Skin of body (tissue), 2 donors: ENCODE results near the gene MTCL1. TPM values are rescaled to one million over a fixed set of nuclear protein-coding genes. Genes with fewer than 3 reads are reported as not detected.

Source experiments
- DNase-seq: peaks from one replicate; lab custom pipeline; 2025; lab: John Stamatoyannopoulos, UW
- total RNA-seq: library from RNA; depleted of rRNA; stranded (reverse); fragments of >200 nt; gene quantifications from one replicate; pipeline ENCODE4 v1.2.3, GENCODE V29; 2014

The MTCL1 gene
- total RNA-seq, 1 donor from 2014 or later: 10.7 TPM

DNA sequence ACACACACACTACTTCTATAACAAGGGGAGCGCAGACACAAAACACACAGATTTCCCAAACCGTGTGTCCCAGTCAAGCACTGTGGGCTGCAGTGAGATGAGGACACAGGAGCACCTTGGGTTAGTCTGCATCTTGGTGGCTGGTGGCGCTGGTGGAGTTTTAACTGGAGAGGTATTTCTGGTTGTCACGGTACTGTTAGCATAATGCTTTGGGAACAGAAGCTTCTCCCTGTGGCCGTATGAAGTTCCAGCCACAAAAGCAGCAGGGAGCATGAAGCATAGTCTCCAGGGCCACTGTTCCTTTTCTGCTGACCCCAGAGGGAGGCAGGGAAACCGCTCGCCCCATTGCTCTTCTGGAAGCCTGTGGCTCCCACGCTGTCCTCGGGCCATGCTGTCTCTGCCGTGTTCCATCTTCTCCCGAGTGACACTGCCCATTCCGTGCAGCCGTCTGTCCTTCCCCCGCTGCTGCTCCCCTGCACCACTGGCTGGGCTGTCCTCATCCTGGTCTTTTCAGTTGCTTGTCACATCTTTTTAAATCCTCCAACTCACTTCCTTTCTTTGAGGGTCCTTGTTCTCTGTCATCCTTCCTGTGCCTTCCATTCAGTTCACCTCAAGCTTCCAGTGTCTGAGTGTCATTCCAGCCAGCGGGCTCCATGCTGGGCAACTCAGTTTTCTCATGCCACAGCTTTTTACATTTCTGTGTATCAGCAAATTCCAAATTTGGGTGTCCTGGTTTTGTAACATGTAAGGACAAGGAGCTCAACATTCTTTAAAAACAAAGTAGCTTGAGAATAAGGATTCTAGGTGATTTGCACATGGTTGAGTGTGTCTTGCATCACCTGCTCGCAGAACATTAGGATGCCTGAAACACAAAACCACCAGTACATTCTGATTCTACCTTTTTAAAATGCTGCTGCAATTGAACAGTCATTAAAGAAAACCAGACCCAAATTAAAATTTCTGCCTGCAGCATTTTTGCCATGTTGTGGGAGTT, 125.0 kb downstream of the MTCL1 start:
- DNase-seq: no peak

DNA sequence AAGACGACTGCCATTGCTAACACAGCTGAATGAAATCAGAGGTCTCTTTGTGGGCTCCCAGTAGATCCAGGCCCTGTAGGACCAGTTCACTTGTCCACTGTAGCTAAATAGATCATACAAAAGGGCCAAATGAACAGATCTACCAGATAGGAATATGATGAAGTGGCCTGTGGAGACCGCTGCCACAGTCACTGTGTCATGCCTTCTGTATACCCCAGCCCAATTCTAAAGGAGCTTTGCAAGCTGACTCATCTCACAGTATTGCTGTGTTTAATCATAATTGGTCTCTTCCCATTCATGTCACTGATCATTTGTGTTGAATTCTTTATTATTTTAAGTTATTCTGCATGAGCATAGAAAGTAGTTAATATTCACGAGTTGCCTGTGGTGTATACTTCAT, 125.8 kb downstream of the MTCL1 start:
- no peak for DNase-seq

DNA sequence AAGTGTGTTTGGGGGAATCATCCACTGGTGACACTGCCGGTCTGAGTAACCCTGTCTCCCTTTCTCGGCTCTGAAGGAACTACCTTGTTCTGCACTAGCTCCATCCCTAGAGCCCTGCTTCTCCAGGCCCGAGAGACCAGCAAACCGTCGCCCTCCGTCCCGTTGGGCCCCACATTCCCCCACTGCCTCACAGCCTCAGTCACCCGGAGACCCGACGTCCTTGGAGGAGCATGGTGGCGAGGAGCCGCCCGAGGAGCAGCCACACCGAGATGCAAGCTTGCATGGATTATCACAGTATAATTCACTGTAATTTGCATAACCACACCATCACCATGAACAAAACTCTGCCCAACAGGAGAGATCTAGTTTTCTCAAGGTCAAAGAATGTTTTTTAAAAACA, 126.2 kb downstream of the MTCL1 start:
- DNase-seq: no peak

DNA sequence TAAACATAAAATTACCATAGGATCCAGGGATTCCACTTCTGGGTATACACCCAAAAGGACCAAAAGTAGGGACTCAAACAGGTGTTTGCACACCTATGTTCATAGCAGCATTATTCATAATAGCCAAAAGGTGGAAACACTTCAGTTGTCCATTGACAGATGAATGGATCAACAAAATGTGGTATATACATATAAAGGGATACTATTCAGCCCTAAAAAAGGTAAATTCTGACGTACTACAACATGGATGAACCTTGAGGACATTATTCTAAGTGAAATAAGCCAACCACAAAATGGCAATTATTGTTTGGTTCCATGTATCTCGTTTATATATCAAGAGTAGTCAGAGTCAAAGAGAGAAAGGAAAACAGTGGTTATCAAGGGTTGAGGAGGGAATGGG, 128.1 kb downstream of the MTCL1 start:
- DNase-seq: no peak

DNA sequence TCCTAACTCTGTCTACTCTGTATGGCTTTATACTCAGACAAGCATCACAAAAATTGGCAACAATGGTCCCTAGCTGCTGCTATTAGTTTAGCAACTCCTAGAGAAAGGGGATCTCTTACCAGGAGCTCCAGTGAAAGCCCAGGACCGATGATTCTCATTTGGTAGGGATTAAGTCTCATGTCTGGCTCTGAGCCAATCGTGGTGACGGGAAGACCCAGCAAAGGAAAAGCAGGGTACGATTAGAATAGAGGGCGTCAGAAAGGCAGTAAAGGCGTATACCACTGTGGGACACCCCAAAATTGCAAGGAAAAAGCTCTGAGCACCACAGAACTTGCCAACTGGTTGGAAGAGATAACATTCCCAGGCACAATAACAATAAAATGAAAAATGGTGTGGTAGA, 129.5 kb downstream of the MTCL1 start:
- no peak for DNase-seq

DNA sequence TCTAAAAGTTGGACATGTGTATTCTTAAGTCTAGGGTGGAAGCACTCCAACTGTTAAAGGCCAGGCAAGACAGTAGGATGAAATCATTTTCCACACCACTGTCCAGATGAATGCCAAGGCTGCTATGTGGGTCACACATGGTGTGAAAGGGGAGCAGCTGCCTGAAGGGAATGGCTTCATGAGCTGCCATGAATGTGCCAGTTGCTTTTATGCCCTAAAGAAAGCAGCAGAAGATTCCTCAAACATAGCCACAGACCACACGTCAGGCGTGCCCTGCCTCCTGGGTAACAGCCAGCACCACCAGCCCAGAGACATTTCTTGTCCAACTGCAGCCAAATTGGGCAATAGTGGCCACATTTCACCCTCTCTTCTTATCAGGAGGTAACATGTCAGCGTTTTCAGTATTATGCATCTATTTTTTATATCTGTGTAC, 130.2 kb downstream of the MTCL1 start:
- DNase-seq: no peak

DNA sequence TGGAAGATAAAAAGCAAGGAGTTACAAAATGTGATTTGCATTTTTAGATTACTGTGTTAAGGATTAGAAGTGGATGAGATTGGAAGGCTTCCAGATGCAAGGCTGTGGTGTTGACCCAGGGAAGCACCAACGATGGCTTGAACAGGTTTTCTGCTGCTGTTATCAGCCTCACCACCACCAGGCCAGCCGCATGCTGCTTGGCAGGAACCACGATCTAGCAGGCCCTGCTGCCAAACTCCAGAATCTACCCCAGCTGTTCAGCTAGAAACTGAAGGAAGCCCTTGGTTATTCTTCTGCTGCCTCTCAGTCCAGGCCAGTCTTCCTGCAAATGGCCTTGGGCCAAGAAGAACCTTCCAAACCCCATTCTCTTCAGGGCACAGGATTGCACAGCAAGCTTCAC, 133.9 kb downstream of the MTCL1 start:
- no peak for DNase-seq

DNA sequence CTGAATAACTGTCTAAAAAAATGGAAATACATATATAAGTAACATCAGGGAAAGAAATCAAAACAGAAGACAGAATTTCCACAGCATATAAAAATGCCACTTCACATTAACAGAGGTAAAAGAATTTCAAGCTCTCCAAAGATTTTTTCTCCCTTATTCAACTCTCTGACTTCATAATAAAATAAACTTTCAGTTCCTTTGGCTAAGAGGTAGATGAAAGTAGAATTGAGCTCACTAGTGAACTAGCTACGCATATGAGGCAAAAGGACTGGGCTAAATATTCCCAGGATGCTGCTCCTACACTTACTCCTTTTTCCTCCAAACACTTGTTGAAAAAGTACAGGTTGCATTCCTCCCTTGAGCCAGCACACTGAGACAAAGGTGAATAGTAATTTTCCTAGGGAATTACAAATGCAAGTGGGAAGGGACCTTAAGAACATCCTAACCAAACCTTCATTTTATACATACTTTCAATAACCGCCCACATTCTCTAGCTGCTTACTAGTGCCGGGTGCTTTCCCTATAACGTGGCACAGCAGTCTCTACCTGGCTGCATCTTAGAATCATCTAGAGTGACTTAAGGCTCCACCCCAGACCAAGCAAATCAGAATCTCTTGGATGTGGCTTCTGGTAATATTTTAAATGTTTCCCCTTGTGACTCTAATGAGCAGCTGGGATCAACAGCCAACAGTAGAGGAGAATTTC, 136.6 kb downstream of the MTCL1 start:
- no peak for DNase-seq

DNA sequence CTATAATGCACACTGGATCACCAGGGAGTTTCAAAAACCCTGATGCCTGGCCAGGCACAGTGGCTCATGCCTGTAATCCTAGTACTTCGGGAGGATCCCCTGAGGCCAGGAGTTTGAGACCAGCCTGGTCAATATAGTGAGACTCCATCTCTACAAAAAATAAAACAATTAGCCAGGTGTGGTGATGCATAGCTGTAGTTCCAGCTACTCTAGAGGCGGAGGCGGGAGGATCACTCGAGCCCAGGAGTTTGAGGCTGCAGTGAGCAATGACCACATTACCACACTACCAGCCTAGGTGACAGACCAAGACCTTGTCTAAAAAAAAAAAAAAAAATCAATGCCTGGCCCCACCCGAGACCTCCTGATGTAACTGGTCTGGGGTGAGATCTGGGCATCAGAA, 137.2 kb downstream of the MTCL1 start:
- no peak for DNase-seq

DNA sequence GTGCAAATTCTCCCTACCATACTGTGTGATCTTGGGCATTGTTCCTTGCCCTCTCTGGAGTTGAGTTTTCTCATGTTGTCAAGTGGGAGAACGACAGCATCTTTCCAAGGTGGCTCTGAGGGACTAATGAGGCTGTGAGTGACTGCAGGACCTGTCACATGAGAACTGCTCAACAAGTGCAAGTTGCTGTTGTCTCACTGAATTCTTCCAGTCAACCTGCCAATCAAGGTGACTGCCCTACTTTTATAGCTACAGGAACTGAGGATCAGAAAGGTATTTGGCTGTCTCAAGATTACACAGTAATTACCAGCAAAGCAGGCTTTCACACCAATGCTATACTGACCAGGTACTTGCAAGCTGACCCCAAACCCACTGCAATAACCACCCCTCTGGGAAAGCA, 137.6 kb downstream of the MTCL1 start:
- no peak for DNase-seq

DNA sequence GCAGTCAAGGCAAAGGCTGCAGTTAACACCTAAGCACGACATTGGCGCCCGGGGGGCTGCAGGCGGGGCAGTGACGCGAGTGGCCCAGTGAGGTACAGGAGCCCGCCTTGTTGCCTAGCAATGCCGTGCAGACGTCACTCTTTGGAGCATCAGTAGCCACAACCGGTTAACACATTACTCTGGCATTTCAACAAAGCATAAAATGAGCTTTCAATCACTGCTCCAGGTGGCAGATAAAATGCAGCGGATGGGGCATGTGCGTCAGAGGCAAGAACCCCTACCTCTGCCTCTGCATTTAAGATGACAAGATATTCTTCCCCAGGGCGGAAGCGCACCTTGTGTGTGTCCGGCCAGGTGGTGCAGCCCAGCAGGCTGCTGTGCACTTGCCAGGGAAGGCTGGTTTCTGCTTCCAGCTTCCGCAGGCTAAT, 139.4 kb downstream of the MTCL1 start:
- DNase-seq: no peak

DNA sequence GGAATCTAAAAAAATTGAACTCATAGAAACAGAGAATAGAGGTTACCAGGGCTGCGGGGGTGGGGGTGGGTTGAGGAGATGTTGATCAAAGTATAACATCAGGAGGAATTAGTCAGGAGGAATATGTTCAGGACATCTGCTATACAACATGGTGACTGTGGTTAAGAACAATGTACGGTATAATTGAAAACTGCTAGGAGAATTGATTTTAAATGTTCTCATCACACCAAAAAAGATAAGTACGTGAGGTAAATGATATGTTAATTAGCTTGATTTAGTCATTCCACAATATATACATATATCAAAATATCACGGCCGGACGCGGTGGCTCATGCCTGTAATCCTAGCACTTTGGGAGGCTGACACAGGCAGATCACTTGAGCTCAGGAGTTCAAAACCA, 140.2 kb downstream of the MTCL1 start:
- DNase-seq: no peak

DNA sequence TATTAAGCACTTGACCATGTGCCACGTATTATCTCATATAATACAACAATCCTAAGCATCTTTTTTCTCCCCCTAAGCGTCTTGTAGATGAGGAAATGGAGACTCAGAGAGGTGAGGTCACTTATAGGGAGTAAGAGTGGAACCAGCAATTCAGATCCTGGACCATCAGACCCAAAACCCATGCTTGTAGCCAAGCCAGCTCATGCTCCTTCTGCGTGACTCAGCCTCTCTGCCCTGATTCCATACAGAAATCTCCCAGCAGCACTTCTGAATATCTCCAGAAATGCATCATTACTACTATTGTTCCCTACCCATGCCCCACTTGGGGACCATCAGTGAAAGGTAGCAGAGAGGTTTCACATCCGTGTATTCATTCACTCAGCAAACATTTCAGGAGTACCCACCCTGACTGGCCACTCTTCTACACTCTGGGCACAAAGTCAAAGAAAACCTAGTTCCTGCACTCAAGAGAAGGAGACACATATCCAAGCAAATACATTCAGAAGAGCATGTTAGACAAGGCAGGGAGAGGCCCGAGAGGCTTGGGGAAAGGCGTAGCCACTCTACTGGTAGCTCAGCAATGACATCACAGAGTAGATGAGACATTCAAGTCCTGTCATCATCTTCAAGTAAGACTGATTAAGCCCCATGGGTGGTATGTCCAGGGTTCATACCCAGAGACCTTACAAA, 141.9 kb downstream of the MTCL1 start:
- no peak for DNase-seq

DNA sequence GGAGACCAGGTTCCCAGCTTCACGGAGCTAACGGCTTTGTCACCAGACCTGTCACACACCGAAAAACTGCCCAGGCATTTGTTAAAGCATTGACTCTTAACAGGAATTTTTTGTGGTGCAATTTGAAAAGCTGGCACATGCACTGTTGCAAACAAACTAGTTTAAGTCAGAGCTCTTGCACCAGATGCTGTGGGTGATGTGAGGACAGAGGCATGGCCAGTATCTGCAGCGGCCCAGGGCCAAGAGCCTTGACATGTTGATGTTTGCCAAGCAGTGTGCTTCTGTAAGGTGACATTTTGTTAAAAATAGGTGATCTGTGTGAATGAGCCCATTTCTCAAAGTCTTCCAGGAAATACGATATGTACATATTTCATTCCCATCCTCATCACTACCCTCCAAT, 142.5 kb downstream of the MTCL1 start:
- no peak for DNase-seq

DNA sequence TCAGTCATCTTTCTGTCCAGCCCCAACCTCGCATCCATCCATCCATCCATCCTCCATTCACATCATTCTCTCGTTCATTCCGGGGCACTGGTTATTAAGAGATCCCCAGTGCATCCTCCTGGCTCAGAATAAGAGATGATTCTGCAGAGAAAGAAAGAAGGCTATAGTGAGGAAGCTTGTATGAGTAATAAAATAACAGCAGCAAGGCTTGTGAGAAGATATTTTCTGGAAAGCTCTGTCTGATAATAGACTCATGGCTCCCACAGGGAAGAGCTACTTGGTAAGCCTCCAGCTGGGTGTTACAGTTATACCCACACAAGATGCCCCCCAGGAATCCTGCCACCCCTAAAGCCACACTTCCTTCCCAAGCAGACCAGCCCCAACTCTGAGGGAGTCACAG, 143.2 kb downstream of the MTCL1 start:
- no peak for DNase-seq

DNA sequence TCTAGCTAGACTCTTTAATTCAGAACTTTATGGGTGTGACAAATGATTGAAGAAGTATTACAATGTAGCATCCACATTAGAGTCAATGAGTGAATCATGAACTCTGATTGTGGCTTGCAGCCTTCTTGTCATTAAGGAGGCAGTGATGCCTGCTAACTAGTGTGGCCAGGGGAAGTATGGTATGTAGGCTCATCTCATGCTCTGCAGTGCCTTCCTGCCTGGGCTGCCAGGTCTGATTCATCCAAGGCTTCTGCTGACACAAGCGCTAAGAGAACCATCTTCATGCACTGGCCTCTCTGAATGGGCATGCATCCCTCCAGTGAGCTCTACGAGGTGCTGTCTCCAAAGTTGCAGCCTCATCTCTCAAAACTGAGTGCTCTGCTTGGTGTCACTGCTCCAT, 144.3 kb downstream of the MTCL1 start:
- no peak for DNase-seq

DNA sequence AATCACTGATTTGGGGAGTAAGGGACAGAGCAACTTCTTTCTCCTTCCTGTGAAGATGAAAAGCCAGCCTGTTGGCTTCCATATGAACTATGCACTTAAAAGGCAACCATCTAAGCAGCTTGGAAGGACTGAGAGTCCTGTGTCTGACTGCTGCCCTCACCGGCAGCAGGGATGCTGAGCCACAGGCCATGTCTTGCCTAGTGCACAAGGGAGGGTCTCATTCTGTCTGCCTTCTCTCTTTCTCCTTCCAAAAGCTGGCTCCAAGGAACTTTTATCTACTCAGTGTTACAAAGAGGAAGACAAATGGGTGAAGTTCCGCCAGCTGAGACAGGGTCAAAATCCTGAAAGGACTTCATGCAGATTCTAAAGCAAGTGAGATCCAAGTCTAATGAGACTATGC, 146.3 kb downstream of the MTCL1 start:
- no peak for DNase-seq

DNA sequence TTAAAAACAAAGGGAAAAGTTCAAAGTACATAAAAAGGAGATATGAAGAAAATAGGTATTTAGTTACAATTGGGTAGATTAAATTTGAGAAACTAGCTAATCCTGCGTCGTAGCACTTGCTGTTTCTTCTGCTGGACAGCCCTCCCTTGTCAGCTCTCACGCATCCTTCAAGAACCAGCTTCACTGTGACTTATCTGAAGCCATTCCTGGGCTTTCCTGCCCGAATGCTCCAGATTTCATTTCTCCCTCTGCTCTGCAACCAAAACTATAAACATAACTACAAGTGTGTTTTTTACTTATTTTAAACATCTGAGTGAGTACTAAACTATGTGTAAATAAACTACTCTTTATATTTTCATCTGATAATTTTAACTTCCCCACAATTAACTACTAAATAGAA, 149.2 kb downstream of the MTCL1 start:
- no peak for DNase-seq

DNA sequence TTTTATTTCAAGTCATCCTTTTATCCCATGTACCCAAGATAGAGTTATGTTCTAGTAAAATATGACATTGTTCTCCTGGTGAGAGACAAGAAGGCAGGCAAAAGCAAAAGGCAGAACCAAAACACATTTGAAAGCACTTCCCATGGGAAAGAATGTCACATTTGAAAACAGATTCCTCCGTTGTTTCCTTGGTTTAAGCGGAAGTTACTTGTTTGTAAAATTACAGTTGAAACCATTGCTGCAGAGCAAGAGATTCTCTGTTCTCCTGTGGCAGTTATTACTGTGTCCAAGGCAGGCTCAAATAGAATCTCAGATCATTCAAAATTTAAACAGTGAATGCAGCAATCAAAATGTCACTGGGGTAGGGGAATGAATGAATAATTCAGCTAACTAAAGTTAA, 149.6 kb downstream of the MTCL1 start:
- DNase-seq: no peak

DNA sequence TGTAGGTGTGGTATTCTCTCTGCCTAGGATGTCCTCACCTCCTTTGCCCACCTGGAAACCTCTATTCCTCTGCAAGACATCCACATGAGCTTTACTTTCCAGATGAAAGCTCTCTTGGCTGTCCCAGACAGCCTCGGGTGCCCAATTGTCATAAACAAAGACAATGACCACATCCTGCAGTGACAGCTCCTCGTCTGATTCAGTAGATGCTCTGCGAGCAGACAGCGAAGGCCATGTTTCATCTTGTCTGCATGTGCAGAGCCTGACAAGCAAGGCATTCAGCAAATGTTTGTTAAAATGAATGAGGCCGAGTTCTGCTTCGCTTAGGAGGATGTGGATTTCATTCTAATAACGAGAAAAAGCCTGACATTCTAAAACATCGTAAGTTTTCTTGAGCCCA, 150.9 kb downstream of the MTCL1 start:
- no peak for DNase-seq

DNA sequence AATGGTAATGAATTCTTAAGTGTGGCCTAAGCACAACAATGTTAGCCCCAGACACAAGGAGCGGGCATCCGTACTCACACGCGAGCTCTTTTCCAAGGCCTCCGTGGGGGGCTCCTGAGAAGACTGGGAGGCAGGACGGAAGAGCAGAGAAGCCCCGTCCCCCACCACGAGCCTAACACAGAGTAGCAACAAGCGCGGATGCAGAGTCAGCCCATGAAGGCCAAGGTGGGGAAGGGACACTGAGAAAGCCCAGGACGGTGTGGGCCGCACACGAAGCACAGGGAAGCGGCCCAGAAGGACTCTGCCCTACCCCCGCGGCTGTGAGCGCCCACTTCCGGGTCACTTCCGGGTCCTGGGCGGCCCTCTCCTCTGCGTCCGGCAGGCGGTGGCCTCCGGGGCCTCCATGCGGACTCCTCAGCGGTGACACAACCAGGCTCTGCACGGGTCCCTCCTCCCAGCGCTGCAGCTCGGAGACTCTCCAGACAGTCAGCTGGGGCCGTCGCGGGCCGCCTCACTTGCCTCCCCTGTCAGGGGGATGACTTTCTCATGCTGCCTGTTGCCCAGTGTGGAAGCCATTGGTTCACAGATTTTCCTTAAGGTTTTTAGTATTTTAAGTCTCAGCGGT, 151.5 kb downstream of the MTCL1 start:
- no peak for DNase-seq

DNA sequence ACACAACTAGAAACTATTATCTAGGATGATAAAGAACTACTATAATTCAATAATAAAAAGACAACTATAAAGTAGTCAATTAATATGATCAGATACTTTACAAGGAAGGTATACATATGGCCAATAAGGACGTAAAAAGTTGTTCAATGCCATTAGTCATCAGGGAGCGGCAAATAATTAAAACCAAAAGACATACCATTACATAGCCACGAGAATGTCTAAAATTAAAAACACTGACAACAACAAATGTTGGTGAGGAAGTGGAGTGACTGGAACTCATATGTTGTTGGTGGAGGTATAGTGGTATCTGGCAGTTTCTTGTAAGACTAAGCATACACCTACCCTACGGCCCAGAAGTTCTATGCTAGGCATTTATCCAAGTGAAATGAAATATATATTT, 152.4 kb downstream of the MTCL1 start:
- no peak for DNase-seq
